Suppressor macrophage treated with lipopolysaccharide for 1 hour (primary cell): ENCODE measurements around the gene MGAT5.

Experiments used
- DNase-seq, 3 donors: peaks; one replicate each; pipeline ENCODE4 v3.0.0-alpha.2; 2020 to 2022

Gene MGAT5

DNA sequence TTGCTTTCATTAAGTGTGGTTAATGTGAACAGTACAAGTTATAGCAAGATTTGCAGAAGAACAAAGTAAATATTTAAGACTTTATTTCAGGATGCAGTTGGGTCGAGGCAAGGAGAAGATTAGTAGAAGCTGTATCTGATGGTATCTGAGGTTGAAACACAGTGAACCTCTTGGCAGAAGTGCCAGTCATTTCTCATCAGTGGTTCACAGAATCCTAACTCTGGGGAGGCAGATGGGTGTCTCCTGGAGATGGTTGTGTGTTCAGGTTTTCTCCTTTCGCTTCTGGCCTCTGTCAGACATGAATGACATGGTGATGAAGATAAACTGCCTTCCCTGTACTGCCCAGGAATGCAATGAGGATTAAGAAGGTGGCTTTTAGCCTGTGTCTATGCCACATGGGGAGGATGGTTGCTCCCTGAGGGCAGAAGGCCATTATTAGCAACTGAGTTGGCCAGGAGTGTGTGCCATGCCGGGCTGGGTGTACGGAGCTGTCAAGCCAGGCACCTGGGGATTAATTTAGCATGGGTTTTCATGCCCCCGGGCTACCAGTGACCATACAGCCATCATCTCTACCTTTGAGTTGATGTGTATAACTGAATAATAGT is 28.0 kb downstream of the MGAT5 start:
- DNase-seq = no peak

DNA sequence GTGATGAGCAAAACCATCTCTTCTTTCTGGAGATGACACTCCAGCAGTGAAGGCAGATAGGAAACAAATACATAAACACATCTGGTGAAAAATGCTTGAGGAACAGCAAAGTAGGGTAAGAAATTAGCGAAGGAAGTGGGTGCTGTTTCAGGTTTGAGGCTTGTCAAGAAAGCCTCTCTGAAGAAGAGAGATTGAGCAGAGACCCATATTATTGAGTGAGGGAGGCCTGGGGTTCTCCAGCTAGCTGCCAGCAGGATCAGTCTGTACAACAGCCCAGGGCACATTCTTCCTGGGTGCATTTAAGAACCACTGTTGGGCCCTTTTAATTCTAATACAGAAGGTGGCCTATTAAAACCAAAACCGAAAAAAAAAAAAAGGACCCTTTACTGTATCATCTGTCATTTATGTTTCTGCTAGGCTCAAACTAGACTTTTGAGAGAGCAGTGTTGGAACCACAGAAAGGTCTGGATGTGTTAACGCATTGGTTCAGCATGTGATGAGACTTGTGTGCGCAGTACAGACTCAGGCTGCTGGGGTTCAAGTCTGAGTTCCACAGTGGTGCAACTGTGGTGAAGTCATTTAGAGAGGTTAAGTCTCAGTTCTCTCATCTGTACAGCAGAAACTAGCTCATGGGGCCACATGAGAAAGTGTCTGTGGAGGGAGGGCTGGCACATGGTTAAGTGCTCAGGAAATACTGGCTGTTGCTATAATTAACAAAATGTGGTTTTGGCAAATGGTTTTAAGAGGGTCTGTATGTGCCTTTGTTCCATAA is 28.9 kb downstream of the MGAT5 start:
- no peak for DNase-seq

DNA sequence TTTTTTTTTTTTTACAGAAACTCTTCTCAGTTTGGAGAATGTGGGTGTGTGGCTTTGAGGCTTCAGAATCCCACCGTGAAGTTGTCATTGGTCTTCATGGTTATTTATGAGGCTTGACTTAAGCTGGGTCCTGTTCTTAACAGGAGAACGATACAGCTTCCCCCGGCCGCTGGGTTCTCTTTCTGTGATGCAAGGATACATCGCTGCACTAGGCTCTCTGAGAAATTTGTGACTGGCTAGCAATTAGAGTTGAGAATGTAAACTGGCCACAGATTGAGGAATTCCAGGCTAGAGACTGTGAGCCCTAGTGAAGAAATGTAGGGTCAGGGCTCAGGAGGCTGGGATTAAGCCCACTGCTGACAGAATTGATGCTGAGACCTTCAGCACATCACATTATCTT is 29.8 kb downstream of the MGAT5 start:
- no peak for DNase-seq

DNA sequence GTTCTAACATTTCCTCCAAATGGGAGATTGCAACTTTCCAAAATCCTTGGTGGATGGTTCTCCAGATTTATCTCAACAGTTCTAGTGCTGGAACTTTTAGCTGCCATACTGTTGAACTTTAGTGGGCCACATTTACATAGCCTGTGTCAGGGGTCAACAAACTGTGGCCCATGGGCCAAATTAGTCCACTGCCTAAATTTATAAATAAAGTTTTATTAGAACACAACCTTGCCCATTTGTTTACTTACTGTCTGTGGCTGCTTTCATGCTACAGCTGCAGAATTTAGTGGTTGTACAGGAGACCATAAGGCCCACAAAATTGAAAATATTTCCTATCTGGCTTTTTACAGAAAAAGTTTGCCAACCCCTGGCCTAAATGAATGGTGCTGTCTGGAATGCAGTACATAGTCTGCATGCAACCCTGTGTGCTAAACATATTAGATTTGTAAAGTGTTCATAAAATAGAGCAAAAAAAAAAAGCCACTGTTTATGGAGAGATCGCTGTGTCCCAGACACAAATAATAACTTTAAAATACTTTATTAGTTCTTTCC is 30.3 kb downstream of the MGAT5 start:
- DNase-seq = no peak

DNA sequence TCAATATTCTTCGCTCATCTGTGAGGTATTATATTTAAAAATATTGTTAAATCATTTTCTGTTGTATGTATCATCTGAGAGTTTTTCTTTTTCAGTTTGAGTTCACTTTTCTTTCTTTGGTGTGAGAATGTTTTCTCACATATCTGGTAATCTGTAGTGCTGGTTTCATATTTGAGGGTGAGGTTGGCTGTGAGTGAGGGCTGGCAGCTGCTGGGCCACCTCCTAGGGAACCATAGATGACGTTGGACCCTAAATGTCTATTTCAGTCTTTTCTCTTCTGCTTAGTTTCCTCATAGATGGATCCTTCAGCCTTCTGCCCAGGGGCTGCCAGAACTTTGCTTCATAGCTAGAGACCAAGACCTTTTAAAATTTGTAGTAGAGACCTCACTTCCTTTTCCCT is 33.5 kb downstream of the MGAT5 start:
- DNase-seq = no peak

DNA sequence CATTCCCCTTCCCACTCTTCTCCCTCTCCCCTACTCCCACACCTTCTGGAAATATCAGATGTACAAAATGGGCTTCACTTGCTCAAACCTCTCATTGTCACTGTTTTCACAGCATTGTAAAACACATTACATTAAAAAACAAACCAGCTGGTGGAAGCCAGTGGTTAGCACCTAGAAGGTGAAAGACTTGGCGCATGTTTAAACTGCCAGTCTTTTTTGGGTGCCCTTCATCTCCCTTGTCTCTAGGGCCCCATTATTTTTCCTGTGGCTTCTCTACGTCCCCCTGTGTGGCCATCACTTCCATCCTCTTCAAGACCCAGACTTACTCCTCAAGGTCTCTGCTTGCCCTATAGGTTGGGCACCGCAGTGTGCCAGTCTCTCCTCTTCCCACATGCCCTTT is 34.9 kb downstream of the MGAT5 start:
- no peak for DNase-seq

DNA sequence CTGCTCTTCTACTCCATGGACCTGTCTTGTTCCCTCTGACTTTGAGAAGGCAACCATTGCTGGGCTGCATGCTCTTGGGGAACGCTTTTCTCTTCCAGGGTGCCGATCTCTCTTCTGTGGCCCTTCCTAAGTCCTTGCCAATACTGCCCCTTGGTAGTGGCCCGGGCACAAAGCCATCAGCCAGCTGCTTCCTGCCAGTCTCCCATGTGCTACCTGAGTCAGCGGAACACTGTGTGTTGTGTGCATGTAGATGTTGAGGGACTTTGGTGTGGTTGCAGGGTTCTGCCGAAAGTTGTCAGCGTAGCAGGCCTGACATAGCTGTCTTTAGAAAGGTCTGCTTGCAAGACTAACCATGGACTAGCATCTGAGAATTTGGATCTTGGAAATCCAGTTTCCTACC is 35.4 kb downstream of the MGAT5 start:
- DNase-seq = no peak

DNA sequence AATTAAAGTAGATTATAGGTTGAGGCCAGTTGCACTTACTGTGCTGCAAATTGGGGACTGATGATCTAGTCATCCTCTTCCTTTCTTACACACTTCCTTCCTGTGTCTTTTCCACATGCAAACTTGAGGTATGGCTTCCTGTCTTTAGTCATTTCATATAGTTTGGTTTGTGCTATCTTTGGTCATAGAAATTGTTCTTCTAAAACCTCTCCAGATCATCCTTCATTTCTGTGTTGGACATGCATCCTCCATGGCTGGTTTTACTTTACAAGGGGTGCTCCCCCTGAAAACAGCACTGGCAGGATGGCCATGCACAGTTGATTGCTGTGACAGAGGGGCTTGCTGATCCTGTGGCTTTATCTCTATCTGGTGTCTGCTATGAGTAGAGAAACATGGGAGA is 36.5 kb downstream of the MGAT5 start:
- no peak for DNase-seq

DNA sequence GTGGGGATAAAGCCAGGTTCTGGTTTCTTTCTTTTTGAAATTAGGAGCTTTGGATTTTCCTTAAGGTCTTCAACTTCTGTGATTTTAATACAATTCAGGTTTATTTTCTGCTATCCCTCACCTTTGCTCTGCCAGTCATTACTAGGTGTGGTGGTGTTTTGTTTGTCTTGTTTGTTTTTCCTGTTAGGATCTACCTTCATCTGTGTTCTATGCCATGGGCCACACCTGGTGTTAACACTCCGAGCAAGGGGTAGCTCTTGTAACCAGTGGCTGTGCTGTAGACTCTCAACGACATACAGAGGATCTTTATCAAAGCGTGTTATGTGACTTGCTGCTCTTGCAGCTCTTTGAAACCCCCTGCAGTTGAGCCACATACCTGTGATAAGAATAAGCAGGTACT is 38.6 kb downstream of the MGAT5 start:
- DNase-seq = no peak

DNA sequence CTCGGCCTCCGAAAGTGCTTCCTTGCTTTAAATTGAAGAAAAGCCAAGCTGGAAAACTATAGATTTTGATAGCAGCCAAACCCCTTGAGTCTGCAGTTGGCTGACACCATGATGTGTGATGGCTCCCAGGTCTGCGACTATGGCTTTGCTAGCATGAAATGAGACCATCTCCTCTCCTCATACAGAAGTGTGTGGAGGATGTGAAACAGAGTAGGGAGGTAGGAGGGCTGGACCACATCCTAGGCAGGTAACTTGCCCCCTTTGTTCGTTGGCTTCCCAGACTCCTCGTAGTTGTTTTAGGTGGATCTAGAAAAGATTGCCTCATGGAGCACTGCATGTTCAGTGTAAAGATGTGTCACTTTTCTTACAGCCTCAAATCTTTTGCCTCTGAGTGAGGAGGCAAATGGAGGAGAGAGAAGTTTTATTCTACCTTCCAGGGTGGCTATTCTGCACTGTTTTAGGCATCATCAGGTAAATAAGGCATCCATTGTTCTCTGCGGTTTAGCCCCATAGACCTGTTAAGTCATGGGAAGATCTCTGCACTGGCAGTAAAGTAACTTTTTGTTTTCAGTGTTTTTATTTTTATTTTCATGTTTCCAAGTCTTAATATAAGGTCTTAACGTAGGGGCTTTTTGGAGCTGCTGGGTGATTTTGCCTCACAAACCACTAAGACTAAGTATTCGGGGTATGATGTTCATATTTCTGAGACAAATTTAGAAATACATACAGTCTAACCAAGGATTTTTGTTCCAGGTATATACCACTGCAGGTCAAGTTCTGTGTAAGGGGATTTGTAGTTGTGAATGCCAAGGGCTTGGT is 40.1 kb downstream of the MGAT5 start:
- DNase-seq = no peak

DNA sequence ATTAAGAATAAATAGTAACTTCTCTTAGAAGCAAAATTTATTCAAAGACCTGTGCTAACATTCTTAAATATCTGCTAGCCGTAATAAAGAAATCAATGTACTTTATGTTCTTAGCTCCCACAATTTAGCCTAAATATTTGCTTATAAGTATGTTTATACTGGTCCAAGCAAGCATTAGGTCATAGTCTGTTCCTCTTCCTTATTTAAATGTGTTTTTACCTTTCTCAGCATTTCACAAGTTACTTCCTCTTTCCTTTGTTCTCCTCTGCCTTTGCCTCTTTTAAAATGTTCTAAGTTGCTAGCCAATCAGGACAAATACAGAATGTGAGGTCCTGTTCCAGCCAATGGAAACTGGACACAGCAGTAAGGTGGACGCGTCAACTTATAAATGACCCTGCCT is 40.7 kb downstream of the MGAT5 start:
- peak; percentile 25 to 68 (median 67) for DNase-seq

DNA sequence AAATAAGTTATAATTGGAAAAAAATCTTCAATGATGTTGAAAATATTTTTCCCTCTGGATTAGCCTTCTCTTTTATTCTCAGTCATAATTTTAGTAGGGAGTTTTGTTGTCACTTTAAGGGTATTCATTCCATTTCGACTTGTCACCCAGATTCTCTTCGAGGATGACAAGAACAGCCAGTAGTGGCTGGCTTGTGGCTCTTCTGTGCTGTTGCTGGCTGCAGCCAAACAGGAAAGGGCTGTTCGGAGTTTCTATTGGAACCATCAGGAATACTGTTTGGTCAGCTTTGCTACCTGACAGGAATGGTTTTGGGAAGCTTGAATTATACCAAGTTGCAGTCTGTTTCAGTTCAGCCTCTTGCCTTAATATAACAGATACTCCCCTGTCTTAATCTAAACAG is 41.6 kb downstream of the MGAT5 start:
- DNase-seq = no peak

DNA sequence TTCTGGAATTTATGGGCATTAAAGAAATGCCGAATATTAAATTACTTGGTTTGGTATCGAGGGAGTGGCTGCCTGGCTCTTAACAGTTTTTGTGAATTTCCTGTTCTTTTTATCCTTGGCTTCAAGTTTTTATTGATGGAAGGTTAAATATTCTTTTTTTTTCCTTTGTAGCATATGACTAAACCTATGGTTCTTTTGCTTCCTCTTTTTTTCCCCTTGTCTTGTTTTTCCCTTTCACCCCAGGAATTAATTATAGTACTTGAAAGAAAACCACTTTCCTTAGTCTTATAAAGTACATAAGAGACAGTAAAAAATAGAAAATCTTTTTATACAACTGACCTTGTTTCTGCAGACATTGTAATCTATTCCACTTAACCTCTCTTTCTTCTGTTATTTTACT is 42.4 kb downstream of the MGAT5 start:
- peak in 2 of 3 donors; percentile 33 to 42 for DNase-seq

DNA sequence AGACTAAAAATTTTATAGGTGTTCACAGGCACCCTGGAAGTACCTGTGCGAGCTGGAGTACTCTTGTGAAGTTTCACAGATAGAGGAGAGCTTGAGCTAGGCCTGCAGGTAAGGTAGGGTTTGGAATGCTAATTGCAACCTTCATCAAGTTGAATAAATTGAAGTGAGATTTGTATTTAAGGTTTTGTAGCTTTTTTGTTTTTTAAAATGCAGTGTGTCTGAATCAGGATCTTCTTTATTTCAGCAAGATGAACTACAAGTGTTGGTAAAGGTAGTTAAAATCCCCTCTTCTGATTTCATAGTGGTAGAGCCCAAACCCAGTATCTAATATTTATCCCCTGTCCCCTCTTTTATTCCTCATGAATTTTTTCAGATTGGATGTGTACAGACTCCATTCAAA is 45.5 kb downstream of the MGAT5 start:
- DNase-seq = no peak

DNA sequence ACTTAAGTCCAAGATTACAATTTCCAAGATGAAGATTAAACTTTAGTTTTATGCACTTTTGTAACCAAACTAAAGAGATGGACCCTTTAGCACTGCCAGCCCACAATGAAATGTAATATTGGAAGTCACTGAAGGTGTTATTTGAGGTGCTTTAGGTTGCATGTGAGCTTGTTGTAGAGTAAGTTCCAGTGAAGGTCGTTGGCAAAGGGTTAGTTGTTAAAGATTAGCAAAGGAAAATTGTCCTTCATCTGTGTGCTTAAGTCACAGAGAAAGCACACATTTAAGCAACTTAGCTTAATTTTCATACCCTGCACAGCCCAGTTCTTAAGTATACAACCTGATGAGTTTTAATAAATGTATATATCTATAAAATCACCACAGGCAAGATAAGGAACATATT is 46.7 kb downstream of the MGAT5 start:
- no peak for DNase-seq

DNA sequence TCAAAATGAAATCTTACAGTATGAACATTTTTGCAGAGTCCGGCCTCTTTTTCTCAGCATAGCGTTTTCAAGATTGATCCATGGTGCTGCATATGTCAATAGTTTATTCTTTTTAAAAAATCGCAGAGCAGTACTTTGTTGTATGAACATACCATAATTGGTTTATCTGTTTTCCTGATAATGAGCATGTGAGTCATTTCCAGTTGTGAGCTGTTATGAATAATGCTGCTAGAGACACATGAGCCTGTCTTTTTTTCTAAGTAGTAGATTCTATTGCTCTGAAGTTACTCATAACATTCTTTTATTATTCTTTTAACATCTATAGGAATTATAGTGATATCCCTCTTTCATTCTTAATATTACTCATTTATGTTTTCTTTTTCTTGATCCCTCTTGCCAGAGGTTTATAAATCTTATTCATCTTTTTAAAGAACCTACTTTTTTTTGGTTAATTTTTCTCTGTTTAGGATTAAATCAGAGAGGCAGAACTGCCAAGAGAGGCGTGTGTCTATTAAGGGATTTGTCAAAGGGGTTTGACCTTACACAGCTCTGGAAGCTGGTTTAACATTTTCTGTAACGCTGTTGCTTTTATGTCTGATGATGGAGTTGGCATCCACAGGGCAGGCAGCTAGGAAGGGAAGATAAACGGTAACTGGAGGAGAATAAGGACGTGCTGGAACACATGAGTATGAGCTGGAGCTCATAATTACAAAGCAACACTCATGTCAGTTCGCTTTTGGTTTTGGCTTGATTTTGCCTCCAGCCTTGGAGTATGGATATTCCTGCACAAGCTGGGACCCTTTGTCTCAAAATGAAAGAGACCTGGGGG is 47.4 kb downstream of the MGAT5 start:
- peak in 1 of 3 donors; percentile 22 for DNase-seq

DNA sequence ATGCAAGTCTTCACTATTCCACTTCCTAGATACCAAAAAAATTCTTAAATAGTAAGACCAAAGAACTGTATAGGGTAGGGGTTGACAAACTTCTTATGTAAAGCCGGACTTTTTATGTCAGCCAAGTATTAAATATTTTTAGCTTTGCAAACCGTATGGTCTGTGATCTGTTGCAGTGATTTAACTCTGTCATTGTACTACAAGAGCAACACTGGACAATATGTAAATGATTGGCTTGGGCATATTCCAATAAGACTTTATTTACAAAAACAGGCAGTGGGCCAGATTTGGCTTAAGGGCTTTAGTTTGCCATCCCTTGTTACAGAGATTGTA is 48.0 kb downstream of the MGAT5 start:
- DNase-seq = no peak

DNA sequence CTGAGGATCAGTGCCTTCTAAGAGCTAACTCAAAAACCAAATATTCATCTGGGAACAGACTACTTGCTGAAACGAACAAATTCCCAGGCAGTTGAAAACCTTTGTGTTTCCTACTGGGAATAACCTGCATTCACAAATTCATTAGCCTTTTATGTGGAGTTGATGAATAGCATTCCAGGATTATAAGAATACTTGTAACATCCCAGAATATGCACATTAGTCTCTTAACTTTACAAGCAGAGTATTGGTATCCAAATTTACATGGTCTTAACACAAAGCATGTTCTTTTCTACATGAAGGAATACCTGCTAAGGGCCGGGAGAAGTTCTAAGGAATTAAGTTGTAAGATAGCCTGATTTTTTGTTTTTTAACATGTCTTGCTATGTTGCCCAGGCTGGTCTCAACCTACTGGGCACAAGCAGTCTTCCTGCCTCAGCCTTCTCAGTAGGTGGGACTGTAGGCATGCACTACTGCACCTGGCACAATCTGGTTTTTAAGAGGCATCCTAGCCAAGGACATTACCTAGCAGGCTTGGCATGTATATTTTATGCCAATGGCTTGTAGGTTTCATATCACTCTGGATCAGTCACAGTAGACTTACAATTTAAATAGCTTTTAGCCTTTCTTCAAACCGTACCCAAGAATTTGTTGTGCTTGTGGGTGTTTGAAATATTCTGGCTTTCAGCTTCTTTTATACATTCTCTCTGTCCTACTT is 50.7 kb downstream of the MGAT5 start:
- DNase-seq = no peak

DNA sequence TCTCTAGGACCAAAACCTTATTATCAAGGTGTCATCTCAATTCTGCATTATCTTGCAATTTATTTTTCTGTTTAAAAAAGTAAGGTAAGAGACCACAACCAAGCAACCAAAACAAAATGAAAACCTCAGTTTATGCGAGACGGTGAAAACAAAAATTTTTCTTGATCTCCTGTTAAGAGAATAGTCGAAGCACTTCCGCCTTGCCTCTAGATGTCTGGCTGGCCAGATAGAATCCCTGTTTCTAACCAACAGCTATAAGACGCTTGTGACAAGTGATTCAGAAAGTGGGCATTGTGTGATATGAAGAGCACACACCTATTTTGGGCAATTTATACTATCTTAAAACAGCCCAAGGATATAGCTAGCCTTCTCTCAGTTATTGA is 51.2 kb downstream of the MGAT5 start:
- DNase-seq = no peak

DNA sequence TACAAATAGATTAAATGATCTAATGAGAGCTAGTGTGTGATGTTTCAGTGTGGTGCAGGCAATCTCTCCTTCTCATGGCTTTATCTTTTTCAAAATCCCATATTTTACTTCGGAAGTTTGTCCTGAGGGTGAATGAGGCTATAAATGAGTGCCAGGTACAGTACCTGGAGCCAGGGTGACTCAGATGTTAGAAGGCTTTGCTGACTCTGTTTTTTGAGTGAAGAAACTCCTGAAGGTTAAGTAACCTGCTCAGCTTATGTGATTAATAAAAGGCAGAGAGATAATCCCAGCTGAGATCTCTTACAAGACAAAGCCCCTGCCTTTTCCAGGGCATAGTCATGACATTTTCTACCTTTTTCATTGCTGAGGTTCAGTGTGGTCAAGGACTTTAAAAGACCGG is 52.6 kb downstream of the MGAT5 start:
- no peak for DNase-seq

DNA sequence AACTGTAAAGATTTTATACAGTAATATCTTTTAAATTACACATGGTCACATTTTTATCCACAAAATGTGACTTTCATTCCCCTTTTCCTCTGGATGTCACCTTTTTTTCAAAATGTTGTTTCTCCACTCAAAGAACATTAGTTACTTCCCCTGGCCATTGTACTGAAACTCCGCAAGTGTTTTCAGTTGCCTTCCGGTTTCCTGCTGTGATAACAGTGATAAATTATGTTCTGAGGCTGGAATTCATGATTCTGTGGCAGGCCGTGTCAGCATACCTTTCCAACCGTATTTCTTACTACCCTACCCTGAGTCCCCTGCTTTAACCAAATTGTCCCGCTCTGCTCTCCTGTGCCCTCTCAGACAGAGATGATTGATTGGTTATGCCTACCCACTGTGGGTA is 53.5 kb downstream of the MGAT5 start:
- no peak for DNase-seq
